Gastrocnemius medialis (tissue), 4 donors: ENCODE measurements around the gene TIPARP.

Experiments
- POLR2A ChIP-seq, 2 donors: fragments of 450-650 bp; IDR thresholded peaks; one replicate each; pipeline ENCODE4 v1.6.1; 2017; ENCODE audit warnings: antibody characterized with exemption in 2 of 2, mild to moderate bottlenecking in 2 of 2, moderate library complexity in 2 of 2
- TF ChIP-seq, protein P1 (sequence below), 5 experiments: fragments of 450-650 bp in 3 of 5; fragments of 200-600 bp in 2 of 5; sonication (generic) in 2 of 5; IDR thresholded peaks in 4 of 5; conservative IDR thresholded peaks in 1 of 5; 1 replicate in 4 of 5; 2 replicates in 1 of 5; pipeline ENCODE4 v1.5.1; 2016 to 2019; ENCODE audit warnings: antibody characterized with exemption in 5 of 5, mild to moderate bottlenecking in 3 of 5, moderate library complexity in 3 of 5

DNA sequence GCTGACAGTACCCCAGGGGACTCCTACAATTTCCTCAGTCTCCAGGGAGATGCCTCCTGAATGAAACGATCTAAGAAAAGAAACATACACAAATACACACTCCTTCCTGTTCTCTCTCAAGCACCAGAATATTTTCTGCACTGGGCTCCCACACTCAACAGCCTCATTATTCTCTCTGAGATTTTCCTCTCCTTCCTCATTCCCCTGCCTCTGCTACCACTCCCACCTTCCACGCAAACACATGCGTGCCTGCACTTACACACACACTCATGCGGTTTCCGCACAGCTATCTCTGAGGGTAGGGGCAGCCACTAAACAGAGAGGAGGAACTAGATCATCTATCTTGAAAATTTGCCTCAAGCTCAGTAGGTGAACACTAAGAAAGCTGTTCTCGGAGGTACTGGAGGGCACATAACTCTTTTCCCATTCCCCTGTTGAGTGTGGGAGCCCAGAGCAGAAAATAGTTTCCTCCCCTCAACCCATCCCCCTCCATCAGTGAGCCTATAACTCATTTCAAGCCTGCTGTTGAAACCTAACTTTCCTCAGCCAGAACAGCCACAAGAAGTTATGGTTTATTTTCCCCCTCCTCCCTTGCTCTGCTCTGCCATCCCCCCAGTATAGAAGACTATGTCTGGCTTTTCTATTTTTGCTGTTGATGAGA, 30.5 kb upstream of the TIPARP start:
- TF ChIP-seq, protein P1, sequence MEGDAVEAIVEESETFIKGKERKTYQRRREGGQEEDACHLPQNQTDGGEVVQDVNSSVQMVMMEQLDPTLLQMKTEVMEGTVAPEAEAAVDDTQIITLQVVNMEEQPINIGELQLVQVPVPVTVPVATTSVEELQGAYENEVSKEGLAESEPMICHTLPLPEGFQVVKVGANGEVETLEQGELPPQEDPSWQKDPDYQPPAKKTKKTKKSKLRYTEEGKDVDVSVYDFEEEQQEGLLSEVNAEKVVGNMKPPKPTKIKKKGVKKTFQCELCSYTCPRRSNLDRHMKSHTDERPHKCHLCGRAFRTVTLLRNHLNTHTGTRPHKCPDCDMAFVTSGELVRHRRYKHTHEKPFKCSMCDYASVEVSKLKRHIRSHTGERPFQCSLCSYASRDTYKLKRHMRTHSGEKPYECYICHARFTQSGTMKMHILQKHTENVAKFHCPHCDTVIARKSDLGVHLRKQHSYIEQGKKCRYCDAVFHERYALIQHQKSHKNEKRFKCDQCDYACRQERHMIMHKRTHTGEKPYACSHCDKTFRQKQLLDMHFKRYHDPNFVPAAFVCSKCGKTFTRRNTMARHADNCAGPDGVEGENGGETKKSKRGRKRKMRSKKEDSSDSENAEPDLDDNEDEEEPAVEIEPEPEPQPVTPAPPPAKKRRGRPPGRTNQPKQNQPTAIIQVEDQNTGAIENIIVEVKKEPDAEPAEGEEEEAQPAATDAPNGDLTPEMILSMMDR (IDR thresholded peaks at IDR 0.05 in 4 of 5, conservative IDR thresholded peaks at IDR 0.05 in 1 of 5) = no peak
- no peak for TF ChIP-seq POLR2A (IDR thresholded peaks at IDR 0.05)
